Stomach (tissue), 4 donors: ENCODE results near the gene CTSH.

Experiments
- EP300 ChIP-seq: sonication (generic); formaldehyde crosslinking; IDR thresholded peaks from one replicate; pipeline ENCODE4 v1.6.1; 2017; ENCODE audit warnings: antibody characterized with exemption
- POLR2A ChIP-seq, 4 donors: fragments of 450-650 bp; IDR thresholded peaks; one replicate each; pipeline ENCODE4 v1.6.1; 2016; ENCODE audit warnings: antibody characterized with exemption in 4 of 4, control low read depth in 2 of 4, mild to moderate bottlenecking in 1 of 4, moderate library complexity in 1 of 4
- POLR2AphosphoS5 ChIP-seq, 3 donors: sonication (generic); formaldehyde crosslinking; IDR thresholded peaks; one replicate each; pipeline ENCODE4 v1.6.1; 2016; ENCODE audit warnings: antibody characterized with exemption in 3 of 3
- TF ChIP-seq, protein P1 (sequence below), 7 experiments: fragments of 450-650 bp in 4 of 7; fragments of 200-600 bp in 3 of 7; sonication (generic) in 3 of 7; IDR thresholded peaks; one replicate each; pipeline ENCODE4 v1.5.1; 2016 to 2019; ENCODE audit warnings: antibody characterized with exemption in 7 of 7, control low read depth in 2 of 7, mild to moderate bottlenecking in 1 of 7

DNA sequence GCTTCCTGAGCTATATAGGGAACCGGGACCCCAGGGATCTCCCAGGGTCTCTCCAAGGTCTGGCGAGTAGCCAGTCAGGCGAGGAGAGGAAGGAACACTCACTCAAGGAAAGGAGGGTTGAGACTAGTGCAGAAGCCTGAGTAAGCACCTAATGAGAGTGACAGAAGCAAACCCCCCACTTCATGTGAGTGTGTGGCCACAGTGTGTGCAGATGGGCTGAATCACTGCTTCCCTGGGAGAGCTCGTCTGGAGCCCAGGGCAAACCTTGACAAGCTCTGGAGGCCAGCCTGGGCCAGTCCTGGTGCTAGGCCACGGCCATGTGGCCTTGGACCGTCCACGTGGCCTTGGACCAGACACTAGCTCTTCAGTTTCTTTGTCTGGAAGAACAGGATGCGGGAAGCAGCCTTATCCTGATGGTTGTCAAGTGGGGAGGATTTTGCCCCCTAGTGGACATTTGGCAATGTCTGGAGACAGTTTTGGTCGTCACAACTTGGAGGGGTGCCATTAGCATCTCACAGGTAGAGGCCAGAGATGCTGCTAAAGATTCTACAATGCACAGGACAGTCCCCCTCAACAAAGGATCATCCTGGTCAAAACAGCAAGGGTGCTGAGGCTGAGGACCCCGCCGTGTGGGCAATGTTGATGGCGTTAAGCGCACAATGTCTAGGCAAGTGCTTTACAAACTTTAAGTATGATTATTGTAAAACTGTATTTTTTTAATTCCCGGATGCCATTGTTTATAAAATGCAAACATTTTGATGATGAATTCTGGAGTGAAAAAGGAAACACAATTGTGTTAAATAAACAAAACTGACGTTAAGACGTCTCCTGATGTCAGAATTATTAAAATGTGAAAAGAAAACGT is 34.8 kb upstream of the CTSH start:
- TF ChIP-seq, protein P1, sequence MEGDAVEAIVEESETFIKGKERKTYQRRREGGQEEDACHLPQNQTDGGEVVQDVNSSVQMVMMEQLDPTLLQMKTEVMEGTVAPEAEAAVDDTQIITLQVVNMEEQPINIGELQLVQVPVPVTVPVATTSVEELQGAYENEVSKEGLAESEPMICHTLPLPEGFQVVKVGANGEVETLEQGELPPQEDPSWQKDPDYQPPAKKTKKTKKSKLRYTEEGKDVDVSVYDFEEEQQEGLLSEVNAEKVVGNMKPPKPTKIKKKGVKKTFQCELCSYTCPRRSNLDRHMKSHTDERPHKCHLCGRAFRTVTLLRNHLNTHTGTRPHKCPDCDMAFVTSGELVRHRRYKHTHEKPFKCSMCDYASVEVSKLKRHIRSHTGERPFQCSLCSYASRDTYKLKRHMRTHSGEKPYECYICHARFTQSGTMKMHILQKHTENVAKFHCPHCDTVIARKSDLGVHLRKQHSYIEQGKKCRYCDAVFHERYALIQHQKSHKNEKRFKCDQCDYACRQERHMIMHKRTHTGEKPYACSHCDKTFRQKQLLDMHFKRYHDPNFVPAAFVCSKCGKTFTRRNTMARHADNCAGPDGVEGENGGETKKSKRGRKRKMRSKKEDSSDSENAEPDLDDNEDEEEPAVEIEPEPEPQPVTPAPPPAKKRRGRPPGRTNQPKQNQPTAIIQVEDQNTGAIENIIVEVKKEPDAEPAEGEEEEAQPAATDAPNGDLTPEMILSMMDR (IDR thresholded peaks at IDR 0.05), result peak in 5 of 7 experiments; percentile 36 to 69 (median 63)
- TF ChIP-seq POLR2A (IDR thresholded peaks at IDR 0.05) (no peak), EP300 (no peak), POLR2AphosphoS5 (IDR thresholded peaks at IDR 0.05) (peak; percentile 12 to 83 (median 23))
